ENCODE data around the gene SHCBP1L.

SHCBP1L gene

DNA sequence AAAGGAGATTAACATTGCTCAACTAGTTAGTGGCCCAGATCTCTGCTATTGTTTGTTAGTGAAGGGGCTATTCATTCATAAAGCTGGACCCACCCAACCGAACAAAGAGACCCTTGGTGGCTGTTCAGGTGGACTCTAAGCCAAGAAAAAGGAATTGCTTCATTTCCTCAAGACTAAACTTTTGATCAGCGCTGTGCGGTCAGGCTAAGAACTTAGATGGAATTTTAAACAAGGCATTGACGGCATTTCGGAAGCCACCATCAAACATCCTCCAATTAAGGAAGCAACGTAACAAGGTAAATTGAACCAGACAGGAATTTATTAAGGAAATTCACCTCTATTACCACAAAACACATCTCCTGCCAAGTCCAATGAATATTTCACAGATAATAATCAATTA, 19.9 kb upstream of the SHCBP1L start:
- Histone ChIP-seq H3K4me3 (replicated peaks; ENCODE audit: insufficient read depth, low read length) (no peak overlapping the region), H3K27ac (replicated peaks) (no peak overlapping the region), H3K27me3 (ENCODE audit: insufficient read depth, poor library complexity, severe bottlenecking) (no peaks in the 10 kb centered on the region)
- no peak for TF ChIP-seq SPI1 (IDR thresholded peaks at IDR 0.05; ENCODE audit: borderline replicate concordance, low read depth)
- TF ChIP-seq POLR2AphosphoS5 (IDR thresholded peaks at IDR 0.05; ENCODE audit: low read depth), result no peak
- TF ChIP-seq, protein P1, sequence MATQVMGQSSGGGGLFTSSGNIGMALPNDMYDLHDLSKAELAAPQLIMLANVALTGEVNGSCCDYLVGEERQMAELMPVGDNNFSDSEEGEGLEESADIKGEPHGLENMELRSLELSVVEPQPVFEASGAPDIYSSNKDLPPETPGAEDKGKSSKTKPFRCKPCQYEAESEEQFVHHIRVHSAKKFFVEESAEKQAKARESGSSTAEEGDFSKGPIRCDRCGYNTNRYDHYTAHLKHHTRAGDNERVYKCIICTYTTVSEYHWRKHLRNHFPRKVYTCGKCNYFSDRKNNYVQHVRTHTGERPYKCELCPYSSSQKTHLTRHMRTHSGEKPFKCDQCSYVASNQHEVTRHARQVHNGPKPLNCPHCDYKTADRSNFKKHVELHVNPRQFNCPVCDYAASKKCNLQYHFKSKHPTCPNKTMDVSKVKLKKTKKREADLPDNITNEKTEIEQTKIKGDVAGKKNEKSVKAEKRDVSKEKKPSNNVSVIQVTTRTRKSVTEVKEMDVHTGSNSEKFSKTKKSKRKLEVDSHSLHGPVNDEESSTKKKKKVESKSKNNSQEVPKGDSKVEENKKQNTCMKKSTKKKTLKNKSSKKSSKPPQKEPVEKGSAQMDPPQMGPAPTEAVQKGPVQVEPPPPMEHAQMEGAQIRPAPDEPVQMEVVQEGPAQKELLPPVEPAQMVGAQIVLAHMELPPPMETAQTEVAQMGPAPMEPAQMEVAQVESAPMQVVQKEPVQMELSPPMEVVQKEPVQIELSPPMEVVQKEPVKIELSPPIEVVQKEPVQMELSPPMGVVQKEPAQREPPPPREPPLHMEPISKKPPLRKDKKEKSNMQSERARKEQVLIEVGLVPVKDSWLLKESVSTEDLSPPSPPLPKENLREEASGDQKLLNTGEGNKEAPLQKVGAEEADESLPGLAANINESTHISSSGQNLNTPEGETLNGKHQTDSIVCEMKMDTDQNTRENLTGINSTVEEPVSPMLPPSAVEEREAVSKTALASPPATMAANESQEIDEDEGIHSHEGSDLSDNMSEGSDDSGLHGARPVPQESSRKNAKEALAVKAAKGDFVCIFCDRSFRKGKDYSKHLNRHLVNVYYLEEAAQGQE (IDR thresholded peaks at IDR 0.05; ENCODE audit: insufficient replicate concordance, low read depth), result no peak
- TF ChIP-seq, protein P2, sequence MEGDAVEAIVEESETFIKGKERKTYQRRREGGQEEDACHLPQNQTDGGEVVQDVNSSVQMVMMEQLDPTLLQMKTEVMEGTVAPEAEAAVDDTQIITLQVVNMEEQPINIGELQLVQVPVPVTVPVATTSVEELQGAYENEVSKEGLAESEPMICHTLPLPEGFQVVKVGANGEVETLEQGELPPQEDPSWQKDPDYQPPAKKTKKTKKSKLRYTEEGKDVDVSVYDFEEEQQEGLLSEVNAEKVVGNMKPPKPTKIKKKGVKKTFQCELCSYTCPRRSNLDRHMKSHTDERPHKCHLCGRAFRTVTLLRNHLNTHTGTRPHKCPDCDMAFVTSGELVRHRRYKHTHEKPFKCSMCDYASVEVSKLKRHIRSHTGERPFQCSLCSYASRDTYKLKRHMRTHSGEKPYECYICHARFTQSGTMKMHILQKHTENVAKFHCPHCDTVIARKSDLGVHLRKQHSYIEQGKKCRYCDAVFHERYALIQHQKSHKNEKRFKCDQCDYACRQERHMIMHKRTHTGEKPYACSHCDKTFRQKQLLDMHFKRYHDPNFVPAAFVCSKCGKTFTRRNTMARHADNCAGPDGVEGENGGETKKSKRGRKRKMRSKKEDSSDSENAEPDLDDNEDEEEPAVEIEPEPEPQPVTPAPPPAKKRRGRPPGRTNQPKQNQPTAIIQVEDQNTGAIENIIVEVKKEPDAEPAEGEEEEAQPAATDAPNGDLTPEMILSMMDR (IDR thresholded peaks at IDR 0.05; ENCODE audit: insufficient read depth, low read length), result no peak
- TF ChIP-seq GABPA (IDR thresholded peaks at IDR 0.05; ENCODE audit: low read depth), result no peak
- no peak for DNase-seq (ENCODE audit: low read depth in 1 of 2, low spot score in 1 of 2)

DNA sequence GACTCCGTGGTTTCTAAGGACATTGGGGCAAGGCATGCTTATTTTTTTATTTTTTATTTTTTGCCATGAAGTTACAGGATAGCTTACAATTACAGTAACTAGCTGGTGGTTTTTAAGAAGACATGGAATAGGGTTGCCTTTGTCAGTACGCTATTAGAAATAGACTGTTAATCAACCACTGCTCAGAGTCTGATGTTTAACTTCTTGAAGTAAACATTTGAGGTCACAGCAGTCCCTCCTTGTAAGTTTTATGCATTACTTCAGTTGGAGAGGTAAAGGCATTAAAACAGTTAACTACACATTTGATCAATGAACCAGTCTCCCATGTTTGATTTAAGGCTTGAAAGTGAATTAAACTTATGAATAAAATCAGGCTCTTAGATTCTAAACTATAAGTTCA, 19.3 kb upstream of the SHCBP1L start:
- H3K4me3 ChIP-seq (replicated peaks; ENCODE audit: insufficient read depth, low read length), result no peak overlapping the region
- TF ChIP-seq, protein P1 (IDR thresholded peaks at IDR 0.05; ENCODE audit: insufficient replicate concordance, low read depth), result no peak
- TF ChIP-seq, protein P2 (IDR thresholded peaks at IDR 0.05; ENCODE audit: insufficient read depth, low read length), result no peak
- no peak for TF ChIP-seq SPI1 (IDR thresholded peaks at IDR 0.05; ENCODE audit: borderline replicate concordance, low read depth)
- TF ChIP-seq GABPA (IDR thresholded peaks at IDR 0.05; ENCODE audit: low read depth), result no peak
- TF ChIP-seq POLR2AphosphoS5 (IDR thresholded peaks at IDR 0.05; ENCODE audit: low read depth), result no peak

DNA sequence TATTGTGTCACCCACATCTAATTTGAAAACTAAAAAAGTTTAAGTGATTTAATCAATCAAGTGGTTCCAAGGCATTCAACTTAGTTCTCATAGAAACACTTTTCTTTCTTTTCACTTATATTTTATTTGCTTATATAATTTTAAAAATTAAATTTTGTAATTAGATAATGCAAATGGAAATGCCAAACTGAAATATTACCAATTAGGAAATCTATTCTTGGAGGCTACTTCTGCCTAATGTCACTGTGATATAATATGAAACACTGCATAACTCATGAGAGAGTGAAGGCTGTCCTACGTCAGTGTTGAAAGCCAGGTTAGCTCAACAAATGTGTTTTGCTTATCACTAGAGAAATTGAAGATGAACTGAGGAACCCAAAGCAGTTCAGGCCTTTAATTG, 18.3 kb upstream of the SHCBP1L start:
- Histone ChIP-seq H3K27ac (replicated peaks) (no peak overlapping the region), H3K27me3 (ENCODE audit: insufficient read depth, poor library complexity, severe bottlenecking) (no peaks in the 10 kb centered on the region), H3K4me3 (replicated peaks; ENCODE audit: insufficient read depth, low read length) (no peak overlapping the region)
- DNase-seq (ENCODE audit: low read depth in 1 of 2, low spot score in 1 of 2), result no peak
- TF ChIP-seq GABPA (IDR thresholded peaks at IDR 0.05; ENCODE audit: low read depth) (no peak), POLR2AphosphoS5 (IDR thresholded peaks at IDR 0.05; ENCODE audit: low read depth) (no peak)
- TF ChIP-seq, protein P1 (IDR thresholded peaks at IDR 0.05; ENCODE audit: insufficient replicate concordance, low read depth), result no peak

More for the DNA sequence above, 19.3 kb upstream of the SHCBP1L start:
- DNase-seq (ENCODE audit: low read depth in 1 of 2, low spot score in 1 of 2), result no peak
- H3K27me3 ChIP-seq (ENCODE audit: insufficient read depth, poor library complexity, severe bottlenecking), result no peaks in the 10 kb centered on the region
- H3K27ac ChIP-seq (replicated peaks), result no peak overlapping the region

Measured in HL-60 (cell line).